OCI-LY7 (cell line): Measurements from ENCODE around the gene CMTM8.

Experiments
- CTCF ChIP-seq: fragments of 200-600 bp; sonication (generic); conservative IDR thresholded peaks from 2 replicates; pipeline ENCODE4 v1.5.1; 2014; ENCODE audit warnings: mild to moderate bottlenecking, antibody characterized with exemption, low read length, moderate library complexity, mixed read lengths
- EZH2phosphoT487 ChIP-seq: fragments of 200-600 bp; sonication (generic); IDR thresholded peaks from 2 replicates; pipeline ENCODE4 v1.6.1; 2018; ENCODE audit warnings: low read depth, borderline replicate concordance, mild to moderate bottlenecking, mixed run types, antibody characterized with exemption, low read length, moderate library complexity, mixed read lengths

- TF ChIP-seq CTCF = no peak
- TF ChIP-seq EZH2phosphoT487 = no peak
Observed at GRCh38 chr3:32310918-32311839, 72.7 kb downstream of the CMTM8 start.
